Measurements from ENCODE around the gene IGSF11. TPM values are rescaled to one million over a fixed set of nuclear protein-coding genes. Genes with fewer than 3 reads are reported as not detected.

The IGSF11 gene
- total RNA-seq (2012; rRNA removed) (0.18 TPM in 1 of 2 replicates, not detected in the other), polyA plus RNA-seq (2012; rRNA removed) (0.06 TPM in 1 of 2 replicates, not detected in the other), Bru-seq, nascent RNA (percentile 30 among the genes with signal in this experiment), BruChase-seq, experiment 1, labeled RNA remaining after a 6-hour chase (percentile 34 among the genes with signal in this experiment), BruChase-seq, experiment 2, labeled RNA remaining after a 2-hour chase (percentile 40 among the genes with signal in this experiment)
- not detected in 2 replicates for polyA plus RNA-seq (2012; cell fraction: cytosol; rRNA removed)
- 0.07 and 0.32 TPM in 2 replicates for polyA plus RNA-seq (2012; cell fraction: nucleus; rRNA removed; ENCODE audit: low replicate concordance)
- long read RNA-seq: 0 reads

DNA sequence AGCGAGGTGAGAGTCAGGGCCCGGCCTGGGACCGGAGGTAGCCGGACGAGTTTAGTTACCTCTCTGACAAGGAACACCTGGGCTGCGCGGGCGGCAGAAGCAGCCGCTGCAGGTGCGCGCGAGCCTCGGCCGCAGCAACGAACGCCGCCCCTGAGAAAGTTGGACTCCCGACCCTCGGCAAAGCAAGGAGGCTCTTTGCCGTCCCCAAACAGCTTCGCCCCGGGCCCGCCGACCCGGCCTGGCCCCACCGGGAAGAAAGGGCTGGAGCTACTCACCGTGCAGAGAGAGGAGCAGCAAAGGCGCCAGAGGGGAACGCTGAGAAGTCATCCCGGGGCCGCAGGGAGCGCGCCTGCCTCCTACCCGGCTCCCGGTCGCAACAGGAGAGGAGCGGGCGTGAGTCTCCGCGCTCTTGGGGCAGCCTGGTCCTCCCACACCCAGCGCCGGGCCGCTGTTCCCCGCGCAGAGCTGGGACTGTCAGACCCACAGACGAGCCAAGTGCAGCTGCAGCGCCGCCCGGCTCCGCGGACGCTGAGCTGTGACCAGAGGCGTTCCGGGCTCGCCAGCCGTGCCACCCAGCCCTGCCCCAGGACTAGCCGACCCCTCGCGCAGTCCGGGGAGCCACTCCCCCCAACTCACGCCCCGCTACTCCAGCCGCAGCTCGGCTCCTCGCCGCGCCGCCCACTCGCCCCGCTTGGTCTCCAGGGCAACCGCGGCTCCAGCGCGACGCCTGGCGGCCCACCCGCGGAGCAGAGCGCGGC, at the start of gene IGSF11:
IGSF11 (minus strand) TSS at position 591 of the 758 bp plus-strand sequence; CDS start at position 327, 264 bp downstream.
- Histone ChIP-seq H3K14ac (replicated peaks; ENCODE audit: low read depth, low read length) (no peak within 1 kb of the TSS), H3K36me3 (ENCODE audit: control insufficient read depth, insufficient read depth, low read length) (no peaks in the 10 kb centered on the region), H2AK5ac (ENCODE audit: low read depth, low read length) (no peak within 1 kb of the TSS), H3K9me1 (ENCODE audit: insufficient read depth, low read length) (no peaks in the 10 kb centered on the region), H3K27me3 (ENCODE audit: control insufficient read depth, insufficient read depth, low read length) (peaks cover 17% of the 10 kb centered on the region), H2BK5ac (ENCODE audit: low read depth, low read length, poor library complexity, severe bottlenecking) (no peak within 1 kb of the TSS), H4K8ac (ENCODE audit: low read depth in 2 of 2, low read length in 2 of 2) (no peak within 1 kb of the TSS), H3K4me2 (ENCODE audit: low read depth, low read length) (peak within 1 kb of the TSS; percentile 87), H3K79me1 (ENCODE audit: low read depth in 1 of 2, low read length in 2 of 2) (no peaks in the 10 kb centered on the region), H3K27ac (ENCODE audit: insufficient read depth, low read length) (no peak within 1 kb of the TSS), H2AFZ (replicated peaks; ENCODE audit: low read length, poor library complexity) (peak within 1 kb of the TSS; percentile 82), H3K4me3 (ENCODE audit: insufficient read depth, low read depth, low read length) (peak within 1 kb of the TSS; percentile 65), H4K91ac (ENCODE audit: insufficient read depth, low read depth, low read length) (no peak within 1 kb of the TSS), H3K4ac (ENCODE audit: low read depth, low read length) (no peak within 1 kb of the TSS), H4K5ac (ENCODE audit: low read depth, low read length) (no peak within 1 kb of the TSS), H2BK20ac (ENCODE audit: low read depth, low read length) (no peak within 1 kb of the TSS), H2BK120ac (ENCODE audit: low read depth, low read length) (no peak within 1 kb of the TSS), H2AK9ac (replicated peaks; ENCODE audit: low read depth, low read length, poor library complexity) (no peak within 1 kb of the TSS), H3K4me1 (ENCODE audit: control insufficient read depth, insufficient read depth, low read length) (no peaks in the 10 kb centered on the region), H4K20me1 (ENCODE audit: insufficient read depth, low read length) (no peaks in the 10 kb centered on the region), H3K56ac (ENCODE audit: extremely low read depth, insufficient read depth, low read length) (no peak within 1 kb of the TSS), H2BK15ac (ENCODE audit: low read depth, low read length) (no peak within 1 kb of the TSS), H3K23ac (ENCODE audit: low read depth, low read length) (no peak within 1 kb of the TSS), H3K9ac (ENCODE audit: low read depth, low read length) (no peak within 1 kb of the TSS), H3K18ac (ENCODE audit: low read depth, low read length) (no peak within 1 kb of the TSS), H3K9me3 (ENCODE audit: control insufficient read depth, insufficient read depth, low read length) (no peaks in the 10 kb centered on the region)
- ChIA-PET POLR2A (ENCODE audit: unreplicated experiment) (no interaction called here), CTCF (interaction anchor here (0.5 to 2.3 kb wide), 11 partner anchors 9 to 1798 kb away, joined by 3 to 29 read pairs (median 4); no protein-coding TSS in a partner anchor)
- peak; percentile 96 for ATAC-seq (ENCODE audit: low read depth)
- BruUV-seq (replicated peaks): no TSS peak
- peak; percentile 8; the same call in 1 of the 2 replicates for TF ChIP-seq RAD21 (IDR thresholded peaks at IDR 0.05; ENCODE audit: low read length)
- no peak for TF ChIP-seq CEBPB (IDR thresholded peaks at IDR 0.05; ENCODE audit: low read depth, low read length)
- TF ChIP-seq, protein P1, sequence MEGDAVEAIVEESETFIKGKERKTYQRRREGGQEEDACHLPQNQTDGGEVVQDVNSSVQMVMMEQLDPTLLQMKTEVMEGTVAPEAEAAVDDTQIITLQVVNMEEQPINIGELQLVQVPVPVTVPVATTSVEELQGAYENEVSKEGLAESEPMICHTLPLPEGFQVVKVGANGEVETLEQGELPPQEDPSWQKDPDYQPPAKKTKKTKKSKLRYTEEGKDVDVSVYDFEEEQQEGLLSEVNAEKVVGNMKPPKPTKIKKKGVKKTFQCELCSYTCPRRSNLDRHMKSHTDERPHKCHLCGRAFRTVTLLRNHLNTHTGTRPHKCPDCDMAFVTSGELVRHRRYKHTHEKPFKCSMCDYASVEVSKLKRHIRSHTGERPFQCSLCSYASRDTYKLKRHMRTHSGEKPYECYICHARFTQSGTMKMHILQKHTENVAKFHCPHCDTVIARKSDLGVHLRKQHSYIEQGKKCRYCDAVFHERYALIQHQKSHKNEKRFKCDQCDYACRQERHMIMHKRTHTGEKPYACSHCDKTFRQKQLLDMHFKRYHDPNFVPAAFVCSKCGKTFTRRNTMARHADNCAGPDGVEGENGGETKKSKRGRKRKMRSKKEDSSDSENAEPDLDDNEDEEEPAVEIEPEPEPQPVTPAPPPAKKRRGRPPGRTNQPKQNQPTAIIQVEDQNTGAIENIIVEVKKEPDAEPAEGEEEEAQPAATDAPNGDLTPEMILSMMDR (conservative IDR thresholded peaks at IDR 0.05; ENCODE audit: low read depth, low read length): peak; percentile 54
- no peak for TF ChIP-seq RCOR1 (IDR thresholded peaks at IDR 0.05; ENCODE audit: insufficient replicate concordance, low read length)
- 0 out of 2 replicates have a peak, but pooled peaks have one; percentile 23 for TF ChIP-seq SMC3 (IDR thresholded peaks at IDR 0.05; ENCODE audit: low read depth, low read length)
- intact Hi-C loops (cut with micrococcal nuclease) (loop anchor here (2.0 to 10.0 kb wide), 2 partner anchors 152 to 210 kb away; partner anchors contain the start of gene B4GALT4), in situ Hi-C loops (cut with MboI; ENCODE audit: low sequenced_read_pairs) (no loop called here), dilution Hi-C loops (cut with HindIII; ENCODE audit: low sequenced_read_pairs, unreplicated experiment) (no loop called here)
- DNase-seq: peak; percentile 20
- 3% methylated on average over 13 of the region's 80 CpGs; no CpG with 5 or more reads in 1 of the 2 experiments for WGBS, 2 experiments (ENCODE audit: extremely low coverage in 2 of 2, insufficient read length in 1 of 2)
